Measurements from ENCODE around the gene SEMA3A.

Gene SEMA3A

GRCh38 chr7:83952236-83952635, 242.4 kb downstream of the SEMA3A start:
- Histone ChIP-seq H3K27ac (ENCODE audit: low read length) (no peak overlapping the region), H3K4me3 (ENCODE audit: low read length) (no peak overlapping the region)
- TF ChIP-seq CTCF (IDR thresholded peaks at IDR 0.05; ENCODE audit: low read depth, low read length) (no peak), EZH2phosphoT487 (IDR thresholded peaks at IDR 0.05; ENCODE audit: low read depth) (no peak)

GRCh38 chr7:83947260-83947659, 247.3 kb downstream of the SEMA3A start:
- H4K20me1 ChIP-seq (ENCODE audit: insufficient read depth, low read length) = no peaks in the 10 kb centered on the region
- H3K79me2 ChIP-seq (ENCODE audit: low read length) = no peaks in the 10 kb centered on the region
- no peak overlapping the region for H3K4me2 ChIP-seq (ENCODE audit: low read length)
- H3K27ac ChIP-seq (ENCODE audit: low read length) = no peak overlapping the region
- no peak overlapping the region for H3K9ac ChIP-seq (ENCODE audit: low read length)
- no peaks in the 10 kb centered on the region for H3K9me3 ChIP-seq (ENCODE audit: insufficient read depth, low read length)
- H2AFZ ChIP-seq (ENCODE audit: low read depth, low read length) = peak overlapping the region; percentile 28
- H3K36me3 ChIP-seq (replicated peaks; ENCODE audit: low read depth, low read length) = no peaks in the 10 kb centered on the region
- TF ChIP-seq EZH2phosphoT487 (IDR thresholded peaks at IDR 0.05; ENCODE audit: low read depth) (no peak), CTCF (IDR thresholded peaks at IDR 0.05; ENCODE audit: low read depth, low read length) (peak; percentile 87)
- peaks cover 5% of the 10 kb centered on the region; the same call in 1 of the 2 replicates for H3K4me1 ChIP-seq (ENCODE audit: low read length)
- H3K27me3 ChIP-seq (ENCODE audit: low read depth, low read length) = no peaks in the 10 kb centered on the region
- H3K4me3 ChIP-seq (ENCODE audit: low read length) = no peak overlapping the region

More at GRCh38 chr7:83952236-83952635, 242.4 kb downstream of the SEMA3A start:
- H3K9me3 ChIP-seq (ENCODE audit: insufficient read depth, low read length) = no peaks in the 10 kb centered on the region
- H3K36me3 ChIP-seq (replicated peaks; ENCODE audit: low read depth, low read length) = no peaks in the 10 kb centered on the region
- H3K27me3 ChIP-seq (ENCODE audit: low read depth, low read length) = no peaks in the 10 kb centered on the region
- 0 out of 2 replicates have a peak, but pooled peaks cover 3% of the 10 kb centered on the region for H3K4me1 ChIP-seq (ENCODE audit: low read length)
- no peak overlapping the region for H3K9ac ChIP-seq (ENCODE audit: low read length)
- no peak overlapping the region for H2AFZ ChIP-seq (ENCODE audit: low read depth, low read length)
- H3K4me2 ChIP-seq (ENCODE audit: low read length) = no peak overlapping the region
- no peaks in the 10 kb centered on the region for H4K20me1 ChIP-seq (ENCODE audit: insufficient read depth, low read length)
- no peaks in the 10 kb centered on the region for H3K79me2 ChIP-seq (ENCODE audit: low read length)

GRCh38 chr7:83946801-83947200, 247.8 kb downstream of the SEMA3A start:
- no peaks in the 10 kb centered on the region for H4K20me1 ChIP-seq (ENCODE audit: insufficient read depth, low read length)
- H3K79me2 ChIP-seq (ENCODE audit: low read length) = no peaks in the 10 kb centered on the region
- no peaks in the 10 kb centered on the region for H3K9me3 ChIP-seq (ENCODE audit: insufficient read depth, low read length)
- TF ChIP-seq CTCF (IDR thresholded peaks at IDR 0.05; ENCODE audit: low read depth, low read length) (no peak), EZH2phosphoT487 (IDR thresholded peaks at IDR 0.05; ENCODE audit: low read depth) (no peak)
- H3K4me1 ChIP-seq (ENCODE audit: low read length) = peaks cover 5% of the 10 kb centered on the region; the same call in 1 of the 2 replicates
- H3K4me2 ChIP-seq (ENCODE audit: low read length) = no peak overlapping the region
- no peaks in the 10 kb centered on the region for H3K27me3 ChIP-seq (ENCODE audit: low read depth, low read length)
- peak overlapping the region; percentile 28; the same call in 1 of the 2 replicates for H2AFZ ChIP-seq (ENCODE audit: low read depth, low read length)
- no peak overlapping the region for H3K27ac ChIP-seq (ENCODE audit: low read length)
- no peak overlapping the region for H3K4me3 ChIP-seq (ENCODE audit: low read length)
- H3K9ac ChIP-seq (ENCODE audit: low read length) = no peak overlapping the region
- no peaks in the 10 kb centered on the region for H3K36me3 ChIP-seq (replicated peaks; ENCODE audit: low read depth, low read length)

GRCh38 chr7:83941300-83941699, 253.3 kb downstream of the SEMA3A start:
- Histone ChIP-seq H3K4me3 (ENCODE audit: low read length) (no peak overlapping the region), H3K27ac (ENCODE audit: low read length) (no peak overlapping the region), H3K27me3 (ENCODE audit: low read depth, low read length) (no peaks in the 10 kb centered on the region), H3K79me2 (ENCODE audit: low read length) (no peaks in the 10 kb centered on the region), H3K36me3 (replicated peaks; ENCODE audit: low read depth, low read length) (no peaks in the 10 kb centered on the region), H4K20me1 (ENCODE audit: insufficient read depth, low read length) (no peaks in the 10 kb centered on the region), H3K9me3 (ENCODE audit: insufficient read depth, low read length) (no peaks in the 10 kb centered on the region), H2AFZ (ENCODE audit: low read depth, low read length) (no peak overlapping the region), H3K4me1 (ENCODE audit: low read length) (peaks cover 2% of the 10 kb centered on the region), H3K4me2 (ENCODE audit: low read length) (no peak overlapping the region), H3K9ac (ENCODE audit: low read length) (no peak overlapping the region)
- TF ChIP-seq CTCF (IDR thresholded peaks at IDR 0.05; ENCODE audit: low read depth, low read length) = no peak
- no peak for TF ChIP-seq EZH2phosphoT487 (IDR thresholded peaks at IDR 0.05; ENCODE audit: low read depth)

All from OCI-LY3 (cell line).